Stimulated activated CD4-positive, alpha-beta T cell treated with anti-CD3 and anti-CD28 coated beads, Interleukin-15, amount 100 ng/mL, for 1 hour (primary cell): ENCODE measurements around the gene PAXIP1.
"Not testable (repeated sequence)": the region's sequence is repeated elsewhere in the genome, so short reads cannot be mapped to it uniquely, and the experiment has no call there.

Experiments
- DNase-seq, 2 donors: peaks; one replicate each; pipeline ENCODE4 v3.0.0-alpha.2; 2020; ENCODE audit warnings: low read depth in 1 of 2, low spot score in 1 of 2

PAXIP1 gene, protein sequence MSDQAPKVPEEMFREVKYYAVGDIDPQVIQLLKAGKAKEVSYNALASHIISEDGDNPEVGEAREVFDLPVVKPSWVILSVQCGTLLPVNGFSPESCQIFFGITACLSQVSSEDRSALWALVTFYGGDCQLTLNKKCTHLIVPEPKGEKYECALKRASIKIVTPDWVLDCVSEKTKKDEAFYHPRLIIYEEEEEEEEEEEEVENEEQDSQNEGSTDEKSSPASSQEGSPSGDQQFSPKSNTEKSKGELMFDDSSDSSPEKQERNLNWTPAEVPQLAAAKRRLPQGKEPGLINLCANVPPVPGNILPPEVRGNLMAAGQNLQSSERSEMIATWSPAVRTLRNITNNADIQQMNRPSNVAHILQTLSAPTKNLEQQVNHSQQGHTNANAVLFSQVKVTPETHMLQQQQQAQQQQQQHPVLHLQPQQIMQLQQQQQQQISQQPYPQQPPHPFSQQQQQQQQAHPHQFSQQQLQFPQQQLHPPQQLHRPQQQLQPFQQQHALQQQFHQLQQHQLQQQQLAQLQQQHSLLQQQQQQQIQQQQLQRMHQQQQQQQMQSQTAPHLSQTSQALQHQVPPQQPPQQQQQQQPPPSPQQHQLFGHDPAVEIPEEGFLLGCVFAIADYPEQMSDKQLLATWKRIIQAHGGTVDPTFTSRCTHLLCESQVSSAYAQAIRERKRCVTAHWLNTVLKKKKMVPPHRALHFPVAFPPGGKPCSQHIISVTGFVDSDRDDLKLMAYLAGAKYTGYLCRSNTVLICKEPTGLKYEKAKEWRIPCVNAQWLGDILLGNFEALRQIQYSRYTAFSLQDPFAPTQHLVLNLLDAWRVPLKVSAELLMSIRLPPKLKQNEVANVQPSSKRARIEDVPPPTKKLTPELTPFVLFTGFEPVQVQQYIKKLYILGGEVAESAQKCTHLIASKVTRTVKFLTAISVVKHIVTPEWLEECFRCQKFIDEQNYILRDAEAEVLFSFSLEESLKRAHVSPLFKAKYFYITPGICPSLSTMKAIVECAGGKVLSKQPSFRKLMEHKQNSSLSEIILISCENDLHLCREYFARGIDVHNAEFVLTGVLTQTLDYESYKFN

GRCh38 chr7:155003092-155003375 lies at the start of gene PAXIP1:
Gene PAXIP1 (minus strand): TSS chr7:155003124. CDS start chr7:155002929, 195 bp downstream.
- DNase-seq = peak in 1 of 2 donors; percentile 58

DNA sequence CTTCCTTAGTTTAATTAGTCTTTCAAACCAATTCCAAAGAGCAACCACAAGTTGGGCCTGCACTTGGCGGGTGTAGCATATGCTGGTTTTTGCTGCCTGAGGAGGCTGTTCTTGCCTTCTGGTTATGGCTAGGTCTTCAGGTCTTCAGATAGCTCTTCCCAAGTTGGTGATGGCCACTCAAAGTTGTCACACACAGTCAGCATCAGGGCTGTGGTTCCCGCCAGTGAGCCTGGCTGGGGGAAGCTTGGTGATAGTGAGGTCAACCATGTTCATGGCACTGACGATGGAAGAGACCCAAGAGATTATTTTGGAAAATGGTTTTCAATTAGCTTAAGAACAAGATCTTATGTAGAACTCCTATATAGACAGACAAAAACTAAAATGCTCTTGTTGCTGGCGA lies 48.4 kb upstream of the PAXIP1 start:
- no peak for DNase-seq

DNA sequence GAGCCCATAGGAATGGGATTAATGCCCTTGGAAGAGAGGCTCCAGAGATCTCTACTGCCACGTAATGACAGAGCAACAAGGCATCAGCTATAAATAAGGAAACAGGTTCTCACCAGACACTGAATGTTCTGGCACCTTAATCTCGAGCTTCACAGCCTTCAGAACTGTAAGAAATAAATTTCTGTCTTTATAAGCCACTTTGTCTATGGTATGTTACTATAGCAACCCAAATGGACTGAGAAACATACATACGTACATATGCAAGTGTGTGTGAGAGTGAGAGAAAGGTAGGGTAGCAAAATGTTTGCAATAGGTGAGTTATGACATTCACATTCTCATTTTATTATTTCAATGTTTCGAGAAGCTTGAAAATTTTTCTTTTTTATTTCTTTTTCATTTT lies 45.1 kb upstream of the PAXIP1 start:
- no peak for DNase-seq

GRCh38 chr7:155043756-155044155 lies 40.8 kb upstream of the PAXIP1 start:
- no peak for DNase-seq

DNA sequence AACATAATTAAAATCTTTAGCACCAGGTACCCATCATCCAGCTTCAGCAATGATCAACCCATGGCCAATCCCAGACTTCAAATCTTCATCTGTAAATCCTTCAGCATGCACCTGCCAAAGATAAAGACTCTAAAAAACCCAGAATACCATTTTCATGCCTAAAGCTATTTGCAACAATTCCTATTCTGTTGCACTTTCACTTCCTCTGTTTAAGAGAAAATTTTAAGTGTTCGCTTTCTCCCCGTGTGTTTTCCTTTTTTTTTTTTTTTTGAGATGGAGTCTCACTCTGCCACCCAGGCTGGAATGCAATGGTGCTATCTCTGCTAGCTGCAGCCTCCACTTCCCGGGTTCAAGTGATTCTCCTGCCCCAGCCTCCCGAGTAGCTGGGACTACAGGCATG lies 35.4 kb upstream of the PAXIP1 start:
- no peak for DNase-seq

GRCh38 chr7:155034495-155034894 lies 31.6 kb upstream of the PAXIP1 start:
- not testable (repeated sequence) for DNase-seq

- no peak for DNase-seq
These were observed 30.1 kb upstream of the PAXIP1 start for GRCh38 chr7:155032978-155033377.

GRCh38 chr7:155027879-155028278 lies 25.0 kb upstream of the PAXIP1 start:
- DNase-seq = no peak

GRCh38 chr7:155021699-155022145 lies 18.8 kb upstream of the PAXIP1 start:
- no peak for DNase-seq

GRCh38 chr7:155020996-155021395 lies 18.1 kb upstream of the PAXIP1 start:
- DNase-seq = no peak

DNA sequence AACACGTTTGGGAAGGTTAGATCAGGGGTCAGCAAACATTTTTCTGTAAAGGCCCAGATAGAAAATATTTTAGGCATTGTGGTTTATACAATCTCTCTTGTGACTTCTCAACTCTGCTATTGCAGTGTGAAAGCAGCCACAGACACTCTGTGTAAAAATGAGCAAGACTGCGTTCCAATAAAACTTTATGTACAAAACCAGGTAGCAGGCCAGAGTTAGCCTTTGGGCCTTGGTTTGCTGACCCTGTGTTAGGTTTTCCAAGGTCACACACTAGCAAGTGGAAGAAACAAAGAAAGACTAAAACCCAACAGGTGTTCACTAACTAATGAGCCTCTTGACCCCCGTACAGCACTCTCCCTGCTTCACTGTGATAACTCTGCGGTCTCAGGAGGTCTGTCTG lies 14.9 kb upstream of the PAXIP1 start:
- no peak for DNase-seq

DNA sequence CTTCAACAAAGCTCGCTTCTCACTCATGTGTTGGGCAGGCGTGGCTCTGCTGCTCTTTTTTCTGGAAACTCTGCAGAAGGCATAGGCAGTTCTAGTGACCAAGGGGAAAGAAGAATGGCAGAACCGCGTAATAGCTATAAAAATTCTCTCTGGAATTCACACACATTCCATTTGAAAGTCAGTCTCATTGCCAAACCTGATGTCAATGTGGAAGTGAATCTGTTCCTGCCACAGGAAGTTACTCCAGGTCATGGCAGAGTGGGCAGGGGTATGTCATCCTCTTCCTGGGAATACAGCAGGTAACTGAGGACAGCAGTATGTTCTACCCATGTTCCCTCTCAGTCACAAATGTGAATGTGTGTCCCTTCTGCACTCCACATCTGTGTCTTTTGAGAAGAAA lies 8.2 kb upstream of the PAXIP1 start:
- no peak for DNase-seq

GRCh38 chr7:155009570-155010157 lies 6.7 kb upstream of the PAXIP1 start:
- DNase-seq = no peak

GRCh38 chr7:155007947-155008346 lies 5.0 kb upstream of the PAXIP1 start:
- DNase-seq = no peak

- peak; percentile 79 to 82 for DNase-seq
These were observed 671 bp upstream of the PAXIP1 start for GRCh38 chr7:155003376-155004214.

DNA sequence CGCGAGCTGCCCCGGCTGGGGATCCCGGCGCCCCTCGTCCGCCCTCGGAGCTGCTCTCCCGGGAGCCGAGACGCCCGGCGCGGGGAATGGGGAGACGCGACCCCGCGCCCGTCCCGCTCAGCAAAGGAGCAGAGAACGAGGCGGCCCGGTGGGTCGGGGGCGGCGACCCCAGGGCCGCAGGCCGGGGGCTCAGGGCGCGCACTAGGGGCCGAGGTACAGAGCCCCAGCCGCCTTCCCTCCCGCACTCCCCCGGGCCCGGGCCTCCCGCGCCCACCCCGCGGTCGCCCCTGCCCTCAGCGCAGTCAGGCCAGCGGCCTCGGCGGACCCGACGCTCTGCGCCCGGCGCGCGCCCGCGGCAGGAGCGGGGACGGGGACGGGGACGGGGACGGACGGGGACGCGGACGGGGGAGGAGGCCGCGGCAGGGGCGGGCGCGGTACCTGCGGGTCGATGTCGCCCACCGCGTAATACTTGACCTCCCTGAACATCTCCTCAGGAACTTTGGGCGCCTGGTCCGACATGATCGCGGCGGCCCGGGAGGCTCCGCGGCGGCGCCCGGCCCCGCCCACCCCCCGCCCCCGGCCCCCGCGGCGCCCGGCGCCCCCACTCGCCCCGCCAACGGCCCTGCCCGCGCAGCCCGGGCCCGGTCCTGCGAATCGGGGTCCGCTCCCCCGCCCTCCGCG lies 373 bp downstream of the PAXIP1 start:
- no peak for DNase-seq

DNA sequence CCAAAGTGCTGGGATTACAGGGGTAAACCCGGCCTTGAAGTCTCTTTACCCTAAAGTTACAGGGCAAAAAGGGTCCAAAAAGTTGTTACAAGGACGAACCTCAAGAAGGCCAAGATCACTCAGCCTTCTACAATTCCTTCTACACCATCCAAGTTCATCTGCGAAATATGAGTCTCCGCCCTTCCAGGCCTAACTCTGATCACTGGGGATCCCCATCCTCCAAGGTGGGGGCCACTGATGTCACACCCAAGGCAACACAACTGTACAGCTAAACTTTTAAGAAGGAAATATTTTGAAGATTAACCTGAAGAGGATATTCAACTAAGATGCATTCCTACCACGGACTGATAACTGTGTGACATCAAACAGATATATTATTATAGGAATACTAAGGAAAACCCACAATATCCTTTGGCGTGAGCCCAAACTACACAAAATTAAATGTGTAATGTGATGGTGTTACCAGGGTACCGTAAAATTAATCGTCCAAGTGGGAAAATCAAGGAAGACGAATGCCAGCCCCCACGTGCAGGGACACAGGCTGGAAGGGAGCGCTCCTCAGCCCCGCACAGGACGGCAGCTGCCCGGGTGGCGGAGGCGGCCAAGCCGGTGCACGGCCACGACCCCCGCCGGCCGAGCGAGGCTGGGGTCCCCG lies 1.0 kb downstream of the PAXIP1 start:
- no peak for DNase-seq

GRCh38 chr7:155000795-155001194 lies 2.1 kb downstream of the PAXIP1 start:
- no peak for DNase-seq

- DNase-seq = no peak
These were observed 4.4 kb downstream of the PAXIP1 start for GRCh38 chr7:154998481-154998880.
